HG03095 (cell line): ENCODE data around the gene LRRC71.

ENCODE experiments used
- ATAC-seq: cut with Tn5 transposase; IDR thresholded peaks from one replicate; pipeline ENCODE4 v1.9.1; 2021; ENCODE audit warnings: moderate library complexity; ENCODE audit not compliant: unreplicated experiment

LRRC71 gene

GRCh38 chr1:156905176-156905575 lies 15.3 kb upstream of the LRRC71 start:
- no peak for ATAC-seq

- ATAC-seq, result no peak
These were observed 14.8 kb upstream of the LRRC71 start for GRCh38 chr1:156905651-156906050.

GRCh38 chr1:156906206-156906906 lies 14.1 kb upstream of the LRRC71 start:
- no peak for ATAC-seq

- no peak for ATAC-seq
These were observed 11.9 kb upstream of the LRRC71 start for GRCh38 chr1:156908541-156908940.

- no peak for ATAC-seq
These were observed 11.5 kb upstream of the LRRC71 start for GRCh38 chr1:156908955-156909354.

GRCh38 chr1:156909671-156910070 lies 10.8 kb upstream of the LRRC71 start:
- ATAC-seq, result no peak

- no peak for ATAC-seq
These were observed 10.1 kb upstream of the LRRC71 start for GRCh38 chr1:156910309-156910782.

- ATAC-seq, result no peak
These were observed 8.7 kb upstream of the LRRC71 start for GRCh38 chr1:156911577-156912298.

- ATAC-seq, result no peak
These were observed 8.1 kb upstream of the LRRC71 start for GRCh38 chr1:156912310-156912709.

- no peak for ATAC-seq
These were observed 7.3 kb upstream of the LRRC71 start for GRCh38 chr1:156912861-156913808.

- no peak for ATAC-seq
These were observed 6.5 kb upstream of the LRRC71 start for GRCh38 chr1:156913809-156914387.

GRCh38 chr1:156914440-156914856 lies 6.0 kb upstream of the LRRC71 start:
- no peak for ATAC-seq

- no peak for ATAC-seq
These were observed 659 bp downstream of the LRRC71 start for GRCh38 chr1:156921053-156921529.

GRCh38 chr1:156922986-156923669 lies 2.7 kb downstream of the LRRC71 start:
- ATAC-seq, result no peak

- ATAC-seq, result no peak
These were observed 3.4 kb downstream of the LRRC71 start for GRCh38 chr1:156923670-156924477.

GRCh38 chr1:156924478-156925153 lies 4.2 kb downstream of the LRRC71 start:
- ATAC-seq, result no peak

GRCh38 chr1:156925154-156926010 lies 5.0 kb downstream of the LRRC71 start:
- ATAC-seq, result no peak

GRCh38 chr1:156926175-156926574 lies 5.7 kb downstream of the LRRC71 start:
- ATAC-seq, result no peak
